ENCODE results near the gene SLC35E1.
A peak's percentile ranks its signal among the peaks of the same experiment; 100 is the strongest.

The SLC35E1 gene

DNA sequence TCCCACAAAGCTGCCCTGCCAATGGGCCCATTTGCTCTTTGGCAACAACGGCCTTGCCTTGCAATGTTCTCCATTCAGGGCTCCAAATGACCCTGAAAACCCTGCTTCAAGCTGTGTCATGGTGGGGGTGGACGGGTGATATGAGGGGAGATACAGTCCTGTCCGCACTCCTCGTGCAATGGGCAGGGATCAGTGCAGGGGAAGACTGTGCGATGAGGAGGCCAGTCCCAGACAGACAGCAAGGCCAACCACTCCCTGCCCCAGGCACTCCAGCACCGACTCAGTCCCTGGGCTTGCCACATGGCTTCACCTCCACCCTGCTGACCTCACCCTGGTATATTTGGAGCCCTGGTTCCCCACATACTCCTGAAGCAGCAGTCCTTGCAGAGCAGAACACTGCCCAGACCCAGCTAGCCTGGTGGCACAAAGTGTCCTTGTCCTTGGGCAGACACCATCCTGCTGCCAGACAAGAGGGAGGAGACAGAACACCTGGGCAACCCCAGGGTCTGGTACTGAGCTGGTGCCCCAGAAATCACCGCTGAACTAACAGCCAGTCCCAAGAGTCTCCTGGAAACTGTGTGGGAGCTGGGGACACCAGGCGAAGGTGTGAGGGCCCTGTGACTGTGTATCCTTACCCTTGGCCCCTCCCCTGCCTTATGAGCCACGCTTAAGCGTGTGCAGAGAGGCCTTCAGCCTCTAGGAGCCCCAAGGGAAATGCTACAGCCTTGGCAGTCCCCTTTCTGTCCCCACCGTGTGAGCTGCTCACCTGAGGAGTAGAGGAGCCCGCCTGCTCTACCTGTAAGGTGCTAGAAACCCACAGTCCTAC is 9.1 kb upstream of the SLC35E1 start:
- Mint-ChIP-seq H3K4me1 (peaks cover 55 to 84% of the 10 kb centered on the region in 2 donors), H3K27me3 (no peaks in the 10 kb centered on the region), H3K27ac (peak overlapping the region; percentile 92), H3K4me3 (peak overlapping the region in 1 of 2 donors; percentile 37), H3K9me3 (no peaks in the 10 kb centered on the region), H3K36me3 (peaks cover 16 to 41% of the 10 kb centered on the region in 2 donors)
- DNase-seq (no peak), ATAC-seq (replicated peaks) (no peak)

GRCh38 chr19:16579381-16579780 is 7.2 kb upstream of the SLC35E1 start:
- peaks cover 49 to 82% of the 10 kb centered on the region in 2 donors for H3K4me1 Mint-ChIP-seq
- H3K36me3 Mint-ChIP-seq: peaks cover 16 to 41% of the 10 kb centered on the region in 2 donors
- no peak overlapping the region for H3K4me3 Mint-ChIP-seq
- H3K27me3 Mint-ChIP-seq: no peaks in the 10 kb centered on the region
- H3K9me3 Mint-ChIP-seq: no peaks in the 10 kb centered on the region
- ATAC-seq (replicated peaks) (no peak), DNase-seq (no peak)
- H3K27ac Mint-ChIP-seq: peak overlapping the region; percentile 81

GRCh38 chr19:16577531-16577985 is 5.3 kb upstream of the SLC35E1 start:
- Mint-ChIP-seq H3K4me1 (peaks cover 52 to 82% of the 10 kb centered on the region in 2 donors), H3K27me3 (no peaks in the 10 kb centered on the region), H3K9me3 (no peaks in the 10 kb centered on the region), H3K4me3 (no peak overlapping the region), H3K27ac (peak overlapping the region; percentile 37), H3K36me3 (peaks cover 22 to 55% of the 10 kb centered on the region in 2 donors)
- ATAC-seq (replicated peaks) (no peak), DNase-seq (no peak)

- peak overlapping the region; percentile 62 for H3K27ac Mint-ChIP-seq
- no peak overlapping the region for H3K4me3 Mint-ChIP-seq
- H3K36me3 Mint-ChIP-seq: peaks cover 24 to 57% of the 10 kb centered on the region in 2 donors
- peaks cover 50 to 76% of the 10 kb centered on the region in 2 donors for H3K4me1 Mint-ChIP-seq
- ATAC-seq (replicated peaks) (no peak), DNase-seq (no peak)
- H3K9me3 Mint-ChIP-seq: no peaks in the 10 kb centered on the region
- H3K27me3 Mint-ChIP-seq: no peaks in the 10 kb centered on the region
These were observed 4.7 kb upstream of the SLC35E1 start for GRCh38 chr19:16576690-16577530.

GRCh38 chr19:16575861-16576689 is 3.9 kb upstream of the SLC35E1 start:
- no peak for ATAC-seq (replicated peaks)
- H3K27ac Mint-ChIP-seq: peak overlapping the region; percentile 62
- H3K4me3 Mint-ChIP-seq: no peak overlapping the region
- H3K27me3 Mint-ChIP-seq: no peaks in the 10 kb centered on the region
- DNase-seq: no peak
- H3K4me1 Mint-ChIP-seq: peaks cover 47 to 76% of the 10 kb centered on the region in 2 donors
- peaks cover 25 to 58% of the 10 kb centered on the region in 2 donors for H3K36me3 Mint-ChIP-seq
- H3K9me3 Mint-ChIP-seq: no peaks in the 10 kb centered on the region

DNA sequence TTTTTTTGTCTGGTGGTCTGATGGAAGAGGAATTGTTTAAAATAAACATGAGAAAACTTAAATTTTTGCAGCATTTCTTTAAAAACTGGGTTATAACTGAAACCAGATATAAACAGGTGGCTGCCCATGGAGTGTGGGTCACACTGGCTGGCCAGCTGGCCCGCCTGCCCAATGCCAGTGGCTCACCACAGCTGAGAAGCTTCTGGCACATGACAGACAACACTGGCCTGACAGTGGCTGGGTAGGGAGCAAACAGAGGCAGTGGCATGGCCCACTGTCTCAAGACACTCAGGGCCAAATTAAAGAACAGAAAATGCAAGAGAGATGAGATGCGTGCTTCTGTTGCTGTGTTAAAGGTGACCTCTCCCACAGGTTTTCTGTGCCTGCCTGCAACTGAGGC is 3.1 kb upstream of the SLC35E1 start:
- Mint-ChIP-seq H3K9me3 (no peaks in the 10 kb centered on the region), H3K36me3 (peaks cover 23 to 54% of the 10 kb centered on the region in 2 donors), H3K4me1 (peaks cover 44 to 77% of the 10 kb centered on the region in 2 donors), H3K4me3 (no peak overlapping the region), H3K27me3 (no peaks in the 10 kb centered on the region), H3K27ac (peak overlapping the region; percentile 32)
- DNase-seq: no peak
- ATAC-seq (replicated peaks): no peak

DNA sequence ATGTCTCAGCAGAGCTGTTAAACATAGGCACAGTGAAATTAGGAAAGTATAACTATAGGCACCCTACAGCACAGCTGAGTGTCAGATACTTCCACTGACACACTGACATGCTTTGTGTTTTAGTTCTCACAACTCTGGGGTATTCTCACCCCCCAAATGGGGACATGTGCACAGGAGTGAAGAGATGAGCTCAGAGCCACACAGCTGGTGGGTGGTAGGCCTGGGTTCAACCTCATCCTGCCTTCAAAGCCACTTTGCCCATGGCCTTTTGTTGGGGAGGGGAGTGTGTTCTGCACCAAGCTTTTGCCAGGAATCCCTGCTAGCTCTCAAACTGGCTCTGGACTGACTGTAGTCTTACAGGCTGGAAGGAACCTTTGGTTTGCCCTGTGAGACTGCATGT is 1.7 kb upstream of the SLC35E1 start:
- Mint-ChIP-seq H3K4me1 (peaks cover 35 to 70% of the 10 kb centered on the region in 2 donors), H3K27me3 (no peaks in the 10 kb centered on the region), H3K9me3 (no peaks in the 10 kb centered on the region), H3K36me3 (peaks cover 28 to 51% of the 10 kb centered on the region in 2 donors), H3K27ac (peak overlapping the region; percentile 51), H3K4me3 (peak overlapping the region; percentile 63 to 87)
- ATAC-seq (replicated peaks) (no peak), DNase-seq (no peak)

GRCh38 chr19:16573296-16573695 is 1.1 kb upstream of the SLC35E1 start:
- H3K4me3 Mint-ChIP-seq: peak overlapping the region; percentile 87 to 99
- DNase-seq (no peak), ATAC-seq (replicated peaks) (no peak)
- peaks cover 32 to 69% of the 10 kb centered on the region in 2 donors for H3K4me1 Mint-ChIP-seq
- H3K9me3 Mint-ChIP-seq: no peaks in the 10 kb centered on the region
- no peaks in the 10 kb centered on the region for H3K27me3 Mint-ChIP-seq
- H3K36me3 Mint-ChIP-seq: peaks cover 29 to 51% of the 10 kb centered on the region in 2 donors
- peak overlapping the region; percentile 99 for H3K27ac Mint-ChIP-seq

- ATAC-seq (replicated peaks) (peak; percentile 56 to 58), DNase-seq (no peak)
- peaks cover 32 to 56% of the 10 kb centered on the region in 2 donors for H3K36me3 Mint-ChIP-seq
- peaks cover 31 to 67% of the 10 kb centered on the region in 2 donors for H3K4me1 Mint-ChIP-seq
- H3K27me3 Mint-ChIP-seq: no peaks in the 10 kb centered on the region
- no peaks in the 10 kb centered on the region for H3K9me3 Mint-ChIP-seq
- peak overlapping the region; percentile 91 to 96 for H3K4me3 Mint-ChIP-seq
- H3K27ac Mint-ChIP-seq: peak overlapping the region; percentile 86
These were observed 338 bp downstream of the SLC35E1 start for GRCh38 chr19:16571822-16572331.

- Mint-ChIP-seq H3K36me3 (peaks cover 35 to 59% of the 10 kb centered on the region in 2 donors), H3K9me3 (no peaks in the 10 kb centered on the region), H3K4me1 (peaks cover 33 to 66% of the 10 kb centered on the region in 2 donors), H3K4me3 (peak overlapping the region; percentile 91 to 96), H3K27me3 (no peaks in the 10 kb centered on the region), H3K27ac (peak overlapping the region; percentile 86)
- ATAC-seq (replicated peaks) (no peak), DNase-seq (no peak)
These were observed 932 bp downstream of the SLC35E1 start for GRCh38 chr19:16571283-16571682.

DNA sequence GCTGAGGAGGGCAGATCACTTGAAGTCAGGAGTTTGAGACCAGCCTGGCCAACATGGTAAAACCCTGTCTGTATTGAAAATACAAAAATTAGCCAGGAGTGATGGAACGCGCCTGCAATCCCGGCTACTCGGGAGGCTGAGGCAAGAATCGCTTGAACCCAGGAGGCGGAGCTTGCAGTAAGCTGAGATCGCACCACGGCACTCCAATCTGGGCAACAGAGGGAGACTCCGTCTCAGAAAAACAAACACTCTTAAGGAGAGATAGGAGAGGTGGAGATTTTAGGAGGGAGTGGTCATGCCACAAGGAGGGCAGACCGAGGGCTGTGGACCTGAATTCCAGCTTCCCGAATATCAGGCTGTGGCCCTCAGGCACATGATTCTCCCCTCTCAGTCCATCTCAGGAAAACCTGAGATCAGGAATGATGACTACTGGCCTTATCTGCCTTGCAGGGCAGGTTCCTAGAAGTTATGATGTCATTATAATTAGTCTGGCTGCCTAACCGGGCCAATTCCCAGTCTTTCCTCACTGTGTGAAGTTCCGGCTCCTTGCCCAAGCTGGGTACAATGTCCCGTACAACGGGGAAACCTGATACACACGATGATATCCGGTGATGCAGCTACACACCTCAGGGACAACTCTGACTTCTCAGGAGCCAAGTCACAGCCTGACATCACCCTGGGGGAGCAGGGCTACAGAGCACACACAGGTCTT is 2.5 kb downstream of the SLC35E1 start:
- H3K4me1 Mint-ChIP-seq: peaks cover 30 to 54% of the 10 kb centered on the region in 2 donors
- no peaks in the 10 kb centered on the region for H3K27me3 Mint-ChIP-seq
- H3K27ac Mint-ChIP-seq: no peak overlapping the region
- no peak for DNase-seq
- H3K9me3 Mint-ChIP-seq: no peaks in the 10 kb centered on the region
- no peak for ATAC-seq (replicated peaks)
- H3K4me3 Mint-ChIP-seq: no peak overlapping the region
- peaks cover 38 to 57% of the 10 kb centered on the region in 2 donors for H3K36me3 Mint-ChIP-seq

- Mint-ChIP-seq H3K4me1 (peaks cover 13 to 30% of the 10 kb centered on the region in 2 donors), H3K27ac (peak overlapping the region; percentile 95), H3K9me3 (no peaks in the 10 kb centered on the region), H3K27me3 (no peaks in the 10 kb centered on the region), H3K4me3 (no peak overlapping the region), H3K36me3 (peaks cover 50 to 60% of the 10 kb centered on the region in 2 donors)
- no peak for DNase-seq
- no peak for ATAC-seq (replicated peaks)
These were observed 5.5 kb downstream of the SLC35E1 start for GRCh38 chr19:16566702-16567101.

DNA sequence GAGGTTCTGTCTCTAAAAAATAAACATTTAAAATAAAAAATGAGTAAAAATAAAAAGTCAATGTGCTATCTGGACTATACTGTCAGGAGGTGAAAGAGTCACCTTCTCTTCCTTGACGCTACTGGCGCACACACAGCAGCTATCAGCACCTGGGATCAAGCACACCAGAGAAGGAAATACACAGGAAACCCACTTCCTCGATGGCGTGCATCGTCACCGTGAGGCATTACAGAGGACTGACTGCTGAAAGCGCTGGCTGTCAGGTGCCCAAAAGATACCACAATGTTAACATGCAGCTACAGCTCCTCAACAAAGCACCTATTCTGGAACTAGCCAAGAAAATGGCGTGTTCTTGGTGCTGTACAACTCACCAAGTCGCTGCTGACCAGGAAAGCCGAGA is 6.1 kb downstream of the SLC35E1 start:
- ATAC-seq (replicated peaks) (peak; percentile 54 to 69), DNase-seq (no peak)
- Mint-ChIP-seq H3K4me3 (peak overlapping the region in 1 of 2 donors; percentile 41), H3K9me3 (no peaks in the 10 kb centered on the region), H3K27ac (peak overlapping the region; percentile 95), H3K4me1 (peaks cover 9 to 24% of the 10 kb centered on the region in 2 donors), H3K27me3 (no peaks in the 10 kb centered on the region), H3K36me3 (peaks cover 54 to 61% of the 10 kb centered on the region in 2 donors)

Data from stimulated activated naive B cell treated with anti-CD40 and anti-IgM and Interleukin-4, amounts not matched to agents 10 μg/mL and 1 μg/mL and 100 μg/mL, for 72 hours (primary cell).